NCI-H2029 treated with DMSO at 0.1 percent for 48 hours (cell line): ENCODE data around the gene C6orf62.
"Not testable (repeated sequence)": the region's sequence is repeated elsewhere in the genome, so short reads cannot be mapped to it uniquely, and the experiment has no call there.

Experiments
- DNase-seq: peaks from one replicate; lab custom pipeline; 2025; lab: John Stamatoyannopoulos, UW

Gene C6orf62

GRCh38 chr6:24743265-24743943, 24.4 kb upstream of the C6orf62 start:
- DNase-seq = no peak

DNA sequence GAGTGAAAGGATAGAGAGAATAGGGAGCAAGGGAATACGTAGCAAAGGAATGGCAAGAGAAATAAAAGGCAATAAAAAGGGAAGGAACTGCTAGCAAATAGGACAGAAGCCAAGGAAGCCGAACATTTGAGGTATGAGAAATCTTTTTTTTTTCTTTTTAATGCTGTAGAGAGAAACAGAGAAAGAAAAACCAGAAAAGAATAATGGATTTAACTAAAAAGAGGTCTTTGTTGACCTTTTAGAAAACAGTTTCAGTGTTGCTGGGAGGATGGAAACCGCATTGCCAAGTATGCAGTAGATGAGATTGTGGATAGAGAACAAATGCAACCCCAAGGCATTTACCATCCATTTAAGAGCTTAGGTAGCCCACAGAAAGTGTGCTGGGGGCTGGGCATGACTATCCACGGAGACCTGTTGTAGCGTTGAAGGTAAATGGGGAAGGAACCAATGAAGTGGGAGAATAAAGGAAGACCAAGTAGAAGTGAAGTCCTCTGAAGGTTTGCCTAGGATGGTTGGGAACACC, 23.3 kb upstream of the C6orf62 start:
- no peak for DNase-seq

DNA sequence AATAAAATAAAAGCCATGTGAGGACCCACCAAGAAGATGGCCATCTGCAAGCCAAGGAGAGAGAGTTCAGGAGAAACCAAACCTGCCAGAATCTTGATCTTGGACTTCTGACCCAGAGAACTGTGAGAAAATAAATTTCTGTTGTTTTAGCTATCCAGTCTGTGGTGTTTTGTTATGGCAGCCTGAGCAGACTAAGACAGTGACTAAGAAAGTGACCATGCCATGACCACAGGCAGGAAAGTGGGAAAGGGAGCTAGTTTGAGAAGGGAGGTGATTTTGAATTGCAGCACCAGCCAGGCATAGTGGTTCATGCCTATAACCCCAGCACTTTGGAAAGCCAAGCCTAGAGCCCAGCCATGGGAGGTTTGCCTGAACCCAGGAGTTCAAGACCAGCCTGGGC, 21.9 kb upstream of the C6orf62 start:
- no peak for DNase-seq

GRCh38 chr6:24738741-24739140, 19.8 kb upstream of the C6orf62 start:
- no peak for DNase-seq

GRCh38 chr6:24734710-24735109, 15.8 kb upstream of the C6orf62 start:
- not testable (repeated sequence) for DNase-seq

DNA sequence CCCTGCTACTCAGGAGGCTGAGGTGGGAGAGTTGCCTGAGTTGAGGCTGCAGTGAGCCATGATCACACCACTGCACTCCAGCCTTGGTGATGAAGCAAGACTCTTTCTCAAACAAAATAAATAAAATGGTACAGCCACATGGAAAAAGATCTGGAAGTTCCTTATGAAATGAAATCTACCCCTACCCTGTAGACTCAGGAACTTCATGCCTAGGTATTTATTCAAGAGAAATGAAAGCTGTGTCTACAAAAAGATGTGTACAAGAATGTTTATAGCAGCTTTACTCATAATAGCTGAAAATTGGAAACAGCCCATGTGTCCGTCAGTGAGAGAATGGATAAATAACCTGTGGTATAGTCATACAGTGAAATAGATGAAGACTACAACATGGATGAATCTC, 15.2 kb upstream of the C6orf62 start:
- no peak for DNase-seq

DNA sequence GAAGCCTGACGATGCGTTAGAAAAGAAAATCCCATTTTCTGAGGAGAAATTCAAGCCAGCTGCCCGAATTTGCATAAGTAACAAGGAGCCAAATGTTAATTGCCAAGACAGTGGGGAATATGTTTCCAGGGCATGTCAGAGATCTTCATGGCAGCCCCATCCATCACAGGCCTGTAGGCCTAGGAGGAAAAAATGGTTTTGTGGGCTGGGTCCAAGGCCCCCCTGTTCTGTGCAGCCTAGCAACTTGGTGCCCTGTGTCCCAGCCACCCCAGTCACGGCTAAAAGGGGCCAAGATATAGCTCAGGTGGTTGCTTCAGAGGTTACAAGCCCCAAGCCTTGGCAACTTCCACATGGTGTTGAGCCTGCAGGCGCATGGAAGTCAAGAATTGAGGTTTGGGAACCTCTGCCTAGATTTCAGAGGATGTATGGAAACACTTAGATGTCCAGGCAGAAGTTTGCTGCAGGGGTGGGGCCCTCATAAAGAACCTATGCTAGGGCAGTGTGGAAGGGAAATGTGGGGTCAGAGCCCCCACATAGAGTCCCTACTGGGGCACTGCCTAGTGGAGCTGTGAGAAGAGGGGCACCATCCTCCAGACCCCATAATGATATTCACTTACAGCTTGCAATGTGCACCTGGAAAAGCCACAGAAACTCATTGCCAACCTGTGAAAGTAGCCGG, 12.6 kb upstream of the C6orf62 start:
- DNase-seq = not testable (repeated sequence)

GRCh38 chr6:24730653-24731052, 11.7 kb upstream of the C6orf62 start:
- DNase-seq = not testable (repeated sequence)

GRCh38 chr6:24723270-24723669, 4.3 kb upstream of the C6orf62 start:
- no peak for DNase-seq

- DNase-seq = peak; percentile 70
Observed at GRCh38 chr6:24721461-24722215, 2.7 kb upstream of the C6orf62 start.

- DNase-seq = peak; percentile 99
Observed at GRCh38 chr6:24720604-24721460, 1.9 kb upstream of the C6orf62 start.

GRCh38 chr6:24720131-24720603, 1.2 kb upstream of the C6orf62 start:
- no peak for DNase-seq

GRCh38 chr6:24718449-24719124, 367 bp downstream of the C6orf62 start:
- DNase-seq = no peak

- DNase-seq = not testable (repeated sequence)
Observed at GRCh38 chr6:24716602-24717148, 2.3 kb downstream of the C6orf62 start.

DNA sequence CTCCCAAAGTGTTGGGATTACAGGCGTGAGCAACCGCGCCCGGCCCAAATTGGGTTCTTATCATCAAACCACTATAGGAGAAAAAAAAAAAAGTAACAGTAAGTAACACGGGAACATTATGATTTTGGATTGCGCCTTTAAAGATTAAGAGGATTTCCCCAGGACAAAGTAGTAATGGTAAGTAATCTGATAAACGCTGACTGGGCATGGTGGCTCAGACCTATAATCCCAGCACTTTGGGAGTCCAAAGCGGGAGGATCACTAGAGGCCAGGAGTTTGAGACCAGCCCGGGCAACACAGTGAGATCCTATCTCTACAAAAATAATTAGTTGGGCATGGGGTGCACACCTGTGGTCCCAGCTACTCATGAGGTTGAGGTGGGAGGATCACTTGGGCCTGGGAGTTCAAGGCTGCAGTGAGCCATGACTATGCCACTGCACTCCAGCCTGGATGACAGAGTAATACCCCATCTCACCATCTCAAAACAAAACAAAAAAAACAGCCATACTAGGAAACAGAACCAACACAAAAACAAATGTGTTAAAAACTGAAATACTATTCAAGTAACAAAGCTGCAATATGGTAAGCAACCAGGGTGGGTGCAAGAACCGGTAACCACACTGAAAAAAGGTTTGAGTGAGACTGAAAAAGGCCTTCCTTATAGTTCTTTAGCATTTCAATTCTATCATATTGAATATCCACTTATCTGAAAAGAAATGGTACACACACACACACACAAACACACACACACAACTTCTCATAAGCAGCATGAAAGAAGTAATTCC, 8.2 kb downstream of the C6orf62 start:
- DNase-seq = no peak

DNA sequence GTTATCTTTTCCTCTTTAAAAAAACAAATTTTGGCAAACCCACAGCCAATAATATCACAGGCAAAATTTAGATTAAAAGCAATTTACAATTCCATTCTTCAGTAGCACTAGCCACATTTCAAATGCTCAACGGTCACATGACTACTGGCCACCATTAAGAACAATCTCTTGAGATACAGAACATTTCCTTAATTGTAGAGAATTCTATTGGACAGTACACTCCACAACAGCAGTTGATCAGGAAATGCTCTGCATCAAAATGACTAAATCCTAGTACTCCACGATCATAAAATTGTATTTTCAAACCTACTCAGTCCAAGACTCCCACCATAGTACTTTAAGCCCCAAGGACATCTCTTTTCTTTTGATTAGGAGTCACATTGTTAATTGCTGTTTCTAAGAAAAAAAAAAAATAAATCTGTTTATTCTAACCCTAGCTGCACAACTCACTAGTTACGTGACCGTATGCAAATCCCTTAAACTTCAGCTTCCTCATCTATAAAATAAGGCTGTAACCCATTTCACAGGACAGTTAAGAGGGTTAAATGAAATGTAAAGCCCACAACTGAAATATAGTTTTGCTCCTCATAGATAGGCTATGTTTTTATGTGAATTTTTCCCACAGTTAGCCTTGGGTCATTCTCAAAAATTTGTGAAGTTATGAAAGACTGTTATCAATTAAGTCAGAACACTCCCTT, 9.8 kb downstream of the C6orf62 start:
- no peak for DNase-seq

DNA sequence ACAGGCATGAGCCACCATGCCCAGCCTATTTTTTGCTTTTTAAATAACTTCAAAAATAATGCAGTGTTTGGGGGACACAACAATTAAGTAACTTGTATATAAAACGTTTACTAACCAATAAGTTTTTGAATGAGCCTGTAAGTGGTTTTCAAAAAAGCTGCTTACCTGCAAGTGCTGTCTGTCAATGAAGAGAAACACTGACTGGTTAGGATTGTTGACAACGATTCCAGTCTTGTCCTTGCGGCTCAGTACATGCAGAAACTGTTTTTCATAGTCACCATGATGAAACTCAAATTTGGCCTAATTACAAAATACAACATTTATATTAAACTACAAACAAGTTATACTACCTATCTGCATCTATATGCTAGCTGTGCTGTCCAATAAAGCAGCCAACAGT, 10.3 kb downstream of the C6orf62 start:
- no peak for DNase-seq

- DNase-seq = no peak
Observed at GRCh38 chr6:24704468-24704867, 14.5 kb downstream of the C6orf62 start.

DNA sequence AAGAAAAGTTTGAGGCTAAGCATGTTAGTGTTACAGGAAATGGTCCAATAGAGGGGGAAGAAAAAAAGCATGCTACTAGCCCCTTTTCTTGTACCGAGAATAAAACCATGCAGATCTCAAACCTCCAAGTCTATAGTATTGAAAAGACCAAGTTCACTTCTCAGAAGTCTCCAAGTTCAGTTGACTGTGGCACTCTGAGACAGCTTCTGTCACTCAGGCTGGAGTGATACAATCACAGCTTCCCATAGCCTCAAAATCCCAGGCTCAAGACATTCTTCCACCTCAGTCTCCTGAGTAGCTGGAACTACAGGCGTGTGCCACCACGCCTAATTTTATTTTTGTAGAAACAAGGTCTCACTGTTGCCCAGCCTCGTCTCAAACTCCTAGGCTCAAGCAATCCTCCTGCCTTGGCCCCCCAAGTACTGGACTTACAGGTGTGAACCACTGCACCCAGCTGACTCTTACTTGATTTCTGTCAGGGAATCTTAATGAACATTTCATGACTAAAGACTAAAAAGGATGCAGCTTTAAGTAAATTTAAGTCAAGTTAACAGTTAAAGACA, 16.2 kb downstream of the C6orf62 start:
- no peak for DNase-seq
